Cardiac fibroblast (primary cell): ENCODE measurements around the gene ZNF576.
A peak's percentile ranks its signal among the peaks of the same experiment; 100 is the strongest.

Experiments used
- DNase-seq, 2 donors: peaks; one replicate each; pipeline versions ENCODE4 v3.0.0 to v3.0.0-alpha.2; 2010; ENCODE audit warnings: low read depth in 2 of 2
- H3K4me3 ChIP-seq, 2 donors: replicated peaks in 1 of 2; 1 replicate in 1 of 2; 2 replicates in 1 of 2; pipeline ENCODE4 v1.5.1; 2011; ENCODE audit warnings: low read depth in 2 of 2, low read length in 2 of 2, mild to moderate bottlenecking in 2 of 2, moderate library complexity in 1 of 2
- CTCF ChIP-seq: IDR thresholded peaks from one replicate; pipeline ENCODE4 v1.5.1; 2011; ENCODE audit warnings: low read depth, mild to moderate bottlenecking, low read length, inconsistent platforms

The ZNF576 gene

GRCh38 chr19:43612374-43612773 lies 16.0 kb downstream of the ZNF576 start:
- no peak overlapping the region for H3K4me3 ChIP-seq
- DNase-seq, result no peak

DNA sequence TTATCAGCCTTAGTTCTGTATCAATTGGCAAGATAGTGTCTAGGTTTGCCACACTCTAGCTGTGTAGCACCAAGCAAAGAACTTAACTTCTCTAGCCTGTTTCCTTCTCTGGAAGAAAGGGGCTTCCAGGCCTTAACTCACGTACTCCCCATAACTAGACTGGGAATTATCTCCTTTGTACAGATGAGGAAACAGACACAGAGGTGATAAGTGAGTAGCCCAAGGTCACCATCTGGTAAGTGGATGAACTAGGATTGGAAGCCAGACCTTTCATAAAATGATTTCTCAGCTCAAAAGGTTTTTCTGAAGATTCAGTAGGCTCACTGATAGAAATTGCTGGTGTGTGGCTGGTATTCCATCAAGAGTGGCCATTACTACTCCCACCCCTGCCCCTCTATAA lies 19.9 kb downstream of the ZNF576 start:
- no peak for TF ChIP-seq CTCF
- no peak for DNase-seq
- no peak overlapping the region for H3K4me3 ChIP-seq

More at GRCh38 chr19:43612374-43612773, 16.0 kb downstream of the ZNF576 start:
- TF ChIP-seq CTCF, result no peak

DNA sequence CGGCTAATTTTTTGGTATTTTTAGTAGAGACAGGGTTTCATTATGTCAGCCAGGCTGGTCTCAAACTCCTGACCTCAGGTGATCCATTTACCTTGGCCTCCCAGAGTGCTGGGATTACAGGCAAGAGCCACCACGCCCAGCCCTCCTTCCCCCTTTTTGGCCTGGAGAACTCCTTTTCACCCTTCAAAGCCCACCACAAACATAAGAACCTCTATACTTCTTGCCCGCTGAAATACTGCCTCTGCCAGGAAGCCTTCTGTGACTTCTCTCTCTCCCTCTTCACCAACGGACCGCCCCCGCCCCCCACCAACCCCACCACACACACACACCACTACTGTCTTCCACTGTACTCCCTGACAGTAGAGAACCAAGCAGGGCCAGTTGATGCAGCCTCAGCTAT lies 20.6 kb downstream of the ZNF576 start:
- DNase-seq, result no peak
- no peak for TF ChIP-seq CTCF
- H3K4me3 ChIP-seq, result no peak overlapping the region

GRCh38 chr19:43618921-43619261 lies 22.5 kb downstream of the ZNF576 start:
- DNase-seq, result no peak
- H3K4me3 ChIP-seq, result peak overlapping the region; percentile 83 to 85
- TF ChIP-seq CTCF, result no peak

GRCh38 chr19:43619262-43620060 lies 23.1 kb downstream of the ZNF576 start, which contains the start of gene ZNF428:
Gene ZNF428, minus strand, starts transcription at chr19:43619629. Its CDS starts 5,325 bp downstream, at chr19:43614304.
- TF ChIP-seq CTCF, result no peak
- DNase-seq, result peak; percentile 89 to 93
- H3K4me3 ChIP-seq, result peak within 1 kb of the TSS; percentile 83 to 85

DNA sequence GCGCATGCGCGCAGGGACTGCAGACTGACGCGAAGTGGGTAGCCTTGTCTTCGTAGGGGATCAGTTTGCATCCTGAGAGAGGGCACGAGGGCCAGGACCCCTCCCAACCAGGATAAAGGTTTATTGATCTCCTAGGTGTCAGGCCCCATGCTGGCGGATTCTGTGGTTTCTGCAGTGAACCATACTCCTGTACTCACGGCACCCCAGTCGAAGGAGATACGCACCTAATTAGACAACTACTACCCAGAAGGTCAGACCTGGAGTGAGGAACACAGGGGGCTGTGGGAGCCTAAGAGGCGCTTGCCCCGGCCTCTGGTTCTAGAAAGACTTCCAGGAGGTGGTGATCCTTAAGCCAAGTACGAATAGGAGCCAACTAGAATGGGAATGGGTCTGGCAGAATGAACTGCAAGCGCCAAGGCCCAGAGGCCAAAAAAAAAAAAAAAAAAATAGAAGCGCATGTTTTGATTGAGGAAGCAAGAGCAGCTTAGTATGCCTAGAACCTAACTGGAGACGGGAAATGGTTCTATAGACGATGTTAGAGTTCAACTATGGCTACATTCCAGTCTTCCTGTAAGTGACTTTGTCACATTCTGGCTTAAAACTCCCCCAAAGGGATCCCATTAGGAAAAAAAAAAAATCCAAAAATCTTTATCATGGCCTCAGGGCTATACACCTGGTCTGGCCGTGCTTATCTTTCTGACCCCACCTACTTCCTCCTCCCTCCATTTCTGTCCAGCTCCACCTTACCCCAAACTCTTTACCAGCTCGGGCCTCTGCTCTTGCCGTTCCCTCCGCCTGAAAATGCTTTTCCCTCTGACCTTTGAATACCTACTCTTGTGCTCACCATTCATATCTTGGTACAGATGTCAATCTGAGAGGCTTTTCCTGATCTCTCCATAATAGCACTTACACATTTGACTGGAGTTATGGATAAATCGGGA lies 23.9 kb downstream of the ZNF576 start:
- peak overlapping the region; percentile 83 to 85 for H3K4me3 ChIP-seq
- DNase-seq, result no peak
- TF ChIP-seq CTCF, result no peak
